Heart left ventricle (tissue), 16 donors: ENCODE data around the gene TEF. TPM values are rescaled to one million over a fixed set of nuclear protein-coding genes. Genes with fewer than 3 reads are reported as not detected.
"Not testable (repeated sequence)": the region's sequence is repeated elsewhere in the genome, so short reads cannot be mapped to it uniquely, and the experiment has no call there.

Source experiments
- ATAC-seq, 4 donors: fragments of 200-7000 bp; cut with Tn5 transposase; one replicate each; pipeline ENCODE4 v1.9.1; 2020 to 2022; ENCODE audit warnings: moderate library complexity in 4 of 4, mild to moderate bottlenecking in 3 of 4, moderate number of reproducible peaks in 1 of 4
- DNase-seq, 5 donors: peaks; one replicate each; pipeline ENCODE4 v3.0.0-alpha.2; 2020
- H3K27ac ChIP-seq, 12 donors: fragments of 200-600 bp; sonication (generic) in 4 of 12; one replicate each; pipeline versions ENCODE4 v1.5.0 to v1.8.0; 2016 to 2022; ENCODE audit warnings: mild to moderate bottlenecking in 2 of 12
- H3K27me3 ChIP-seq, 9 donors: fragments of 200-600 bp; sonication (generic) in 2 of 9; one replicate each; pipeline versions ENCODE4 v1.5.1 to v1.8.0; 2016 to 2022; ENCODE audit warnings: mild to moderate bottlenecking in 3 of 9
- H3K36me3 ChIP-seq, 9 donors: fragments of 200-600 bp; sonication (generic) in 2 of 9; one replicate each; pipeline versions ENCODE4 v1.5.0 to v1.8.0; 2018 to 2022; ENCODE audit warnings: mild to moderate bottlenecking in 2 of 9
- H3K4me1 ChIP-seq, 12 donors: fragments of 200-600 bp; sonication (generic) in 4 of 12; one replicate each; pipeline versions ENCODE4 v1.5.0 to v1.8.0; 2016 to 2022; ENCODE audit warnings: mild to moderate bottlenecking in 3 of 12
- H3K4me3 ChIP-seq, 12 donors: fragments of 200-600 bp; sonication (generic) in 4 of 12; one replicate each; pipeline versions ENCODE4 v1.5.0 to v1.8.0; 2017 to 2022; ENCODE audit warnings: mild to moderate bottlenecking in 9 of 12, moderate library complexity in 4 of 12
- H3K9me3 ChIP-seq, 12 donors: fragments of 200-600 bp; sonication (generic) in 4 of 12; one replicate each; pipeline versions ENCODE4 v1.5.0 to v1.8.0; 2016 to 2022; ENCODE audit warnings: mild to moderate bottlenecking in 1 of 12
- POLR2A ChIP-seq, 2 donors: fragments of 450-650 bp; IDR thresholded peaks; one replicate each; pipeline ENCODE4 v1.6.1; 2017; ENCODE audit warnings: antibody characterized with exemption in 2 of 2, mild to moderate bottlenecking in 2 of 2, moderate library complexity in 2 of 2
- WGBS, 4 donors: extraction: QIAGEN DNeasy Blood & Tissue Kit in 2 of 4; methylation state at CpG; one replicate each; pipeline versions ENCODE4 v1.1.5 to v1.1.7; 2013 to 2018; 5-methylcytosine and 5-hydroxymethylcytosine counted together
- intact Hi-C, 10 donors: fragments of 100-400 bp; cut with DNase I; formaldehyde crosslinking; loops; one replicate each; pipeline versions ENCODE4 v1.11.1 to v1.14.2; 2022
- polyA plus RNA-seq, 2 donors: library from polyadenylated mRNA; stranded (reverse); fragments of 200-250 nt; gene quantifications; one replicate each; pipeline ENCODE4 v1.2.3, GENCODE V29; 2013
- total RNA-seq, 9 donors: library from RNA; depleted of rRNA in 2 of 9; stranded (reverse); fragments of >200 nt in 2 of 9; fragmentation: NEBNext Ultra II Directional in 3 of 9; extraction: Animal tissue kit (Norgen Biotek cat#: 25700) in 3 of 9; gene quantifications; one replicate each; pipeline versions ENCODE4 v1.1.0 to v1.2.4, GENCODE V29; 2016 to 2023
- TF ChIP-seq, protein P1 (sequence below), 12 donors: fragments of 200-600 bp; sonication (generic) in 4 of 12; IDR thresholded peaks; one replicate each; pipeline versions ENCODE4 v1.5.0 to v1.8.0; 2018 to 2022; ENCODE audit warnings: antibody characterized with exemption in 12 of 12, mild to moderate bottlenecking in 5 of 12
- donor health status: ischemic (EF 13 %, LVEDD 7.1; RV severe dilation, severe dysfunction).
- donor health status: healthy with polysubstance abuse.
- donor health status: DM: no; HTN: yes; CAD: no.
- donor health status: DM: no; HTN: no; CAD: no.
- donor health status: ischemic (EF 25% LVEDD 6.9; RV normal size, moderate dysfunction).
- donor health status: ischemic (EF 25% LVEDD 5.7; RV mildly dilated, moderate dysfunction).
- donor health status: healthy.
- donor health status: DM: yes; HTN: yes; CAD: no.
- donor health status: ischemic (EF 35%, LVEDD 5.7; RV mildly dilated, moderate dysfunction).
- donor health status: nonischemic (EF 11% LVEDD 7.7; RV severe dilation, severe dysfunction).
- donor health status: DM: yes; HTN: yes; CAD: no.
- donor health status: PGD.
- donor health status: ischemic (EF 29% LVEDD 5.4; RV normal size, mild dysfunction).
- donor health status: nonischemic (EF 23%, LVEDD 6.1; RV moderate dilation, normal function).

The TEF gene
- total and polyA plus RNA-seq, 11 donors, result 7.2 to 35.3 (median 17.9) TPM

DNA sequence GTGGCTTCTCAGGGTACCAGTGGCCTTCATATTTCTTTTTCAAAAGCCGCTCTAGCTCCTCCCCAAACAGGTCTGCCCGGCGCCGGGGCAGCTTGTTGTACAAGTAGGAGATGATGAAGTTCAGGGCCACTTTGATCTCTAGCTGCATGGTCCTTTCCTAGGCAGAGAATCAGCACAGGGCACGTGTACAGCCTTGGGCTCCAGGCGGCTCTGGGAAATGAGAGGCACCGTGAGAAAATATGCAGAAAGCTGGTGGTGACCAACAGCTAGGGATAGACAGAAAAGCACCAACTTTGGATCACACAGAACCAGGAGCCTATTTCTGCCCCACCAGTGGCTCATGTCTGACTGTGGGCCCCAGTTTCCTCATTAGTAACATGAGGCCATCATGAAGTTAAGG lies 55.5 kb downstream of the TEF start:
- no peaks in the 10 kb centered on the region for H3K9me3 ChIP-seq
- 73 to 90% (median 87%) methylated on average over 7 of the region's 7 CpGs for WGBS, 4 donors
- no peak overlapping the region for H3K4me3 ChIP-seq
- H3K4me1 ChIP-seq, result peaks cover 11 to 93% (median 60%) of the 10 kb centered on the region in 12 donors
- no peak for TF ChIP-seq POLR2A (IDR thresholded peaks at IDR 0.05)
- TF ChIP-seq, protein P1, sequence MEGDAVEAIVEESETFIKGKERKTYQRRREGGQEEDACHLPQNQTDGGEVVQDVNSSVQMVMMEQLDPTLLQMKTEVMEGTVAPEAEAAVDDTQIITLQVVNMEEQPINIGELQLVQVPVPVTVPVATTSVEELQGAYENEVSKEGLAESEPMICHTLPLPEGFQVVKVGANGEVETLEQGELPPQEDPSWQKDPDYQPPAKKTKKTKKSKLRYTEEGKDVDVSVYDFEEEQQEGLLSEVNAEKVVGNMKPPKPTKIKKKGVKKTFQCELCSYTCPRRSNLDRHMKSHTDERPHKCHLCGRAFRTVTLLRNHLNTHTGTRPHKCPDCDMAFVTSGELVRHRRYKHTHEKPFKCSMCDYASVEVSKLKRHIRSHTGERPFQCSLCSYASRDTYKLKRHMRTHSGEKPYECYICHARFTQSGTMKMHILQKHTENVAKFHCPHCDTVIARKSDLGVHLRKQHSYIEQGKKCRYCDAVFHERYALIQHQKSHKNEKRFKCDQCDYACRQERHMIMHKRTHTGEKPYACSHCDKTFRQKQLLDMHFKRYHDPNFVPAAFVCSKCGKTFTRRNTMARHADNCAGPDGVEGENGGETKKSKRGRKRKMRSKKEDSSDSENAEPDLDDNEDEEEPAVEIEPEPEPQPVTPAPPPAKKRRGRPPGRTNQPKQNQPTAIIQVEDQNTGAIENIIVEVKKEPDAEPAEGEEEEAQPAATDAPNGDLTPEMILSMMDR (IDR thresholded peaks at IDR 0.05), result no peak
- H3K36me3 ChIP-seq, result peaks cover 5 to 97% (median 69%) of the 10 kb centered on the region in 9 donors
- no peak for DNase-seq
- intact Hi-C loops, result no loop called here
- no peak for ATAC-seq
- H3K27ac ChIP-seq, result peak overlapping the region in 3 of 12 donors; percentile 50 to 67 (median 67)
- no peaks in the 10 kb centered on the region for H3K27me3 ChIP-seq

DNA sequence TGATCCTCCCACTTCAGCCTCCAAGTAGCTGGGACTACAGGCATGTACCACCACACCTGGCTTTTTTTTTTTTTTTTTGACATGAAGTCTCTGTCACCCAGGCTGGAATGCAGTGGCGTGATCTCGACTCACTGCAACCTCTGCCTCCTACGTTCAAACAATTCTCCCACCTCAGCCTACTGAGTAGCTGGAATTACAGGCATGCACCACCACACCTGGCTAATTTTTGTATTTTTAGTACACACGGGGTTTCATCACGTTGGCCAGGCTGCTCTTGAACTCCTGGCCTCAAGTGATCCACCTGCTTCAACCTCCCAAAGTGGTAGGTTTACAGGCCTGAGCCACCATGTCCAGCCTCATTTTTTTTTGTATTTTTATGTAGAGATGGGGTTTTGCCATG lies 58.8 kb downstream of the TEF start:
- H3K9me3 ChIP-seq, ATAC-seq, intact Hi-C loops, DNase-seq, H3K4me3 ChIP-seq, H3K27me3 ChIP-seq: not testable (repeated sequence)
- Histone ChIP-seq H3K36me3 (peaks cover 5 to 75% (median 51%) of the 10 kb centered on the region in 9 donors), H3K4me1 (peaks cover 13 to 83% (median 59%) of the 10 kb centered on the region in 12 donors), H3K27ac (peak overlapping the region in 4 of 12 donors; percentile 33 to 100 (median 62))
- 60 to 73% (median 63%) methylated on average over 5 of the region's 5 CpGs for WGBS, 4 donors

DNA sequence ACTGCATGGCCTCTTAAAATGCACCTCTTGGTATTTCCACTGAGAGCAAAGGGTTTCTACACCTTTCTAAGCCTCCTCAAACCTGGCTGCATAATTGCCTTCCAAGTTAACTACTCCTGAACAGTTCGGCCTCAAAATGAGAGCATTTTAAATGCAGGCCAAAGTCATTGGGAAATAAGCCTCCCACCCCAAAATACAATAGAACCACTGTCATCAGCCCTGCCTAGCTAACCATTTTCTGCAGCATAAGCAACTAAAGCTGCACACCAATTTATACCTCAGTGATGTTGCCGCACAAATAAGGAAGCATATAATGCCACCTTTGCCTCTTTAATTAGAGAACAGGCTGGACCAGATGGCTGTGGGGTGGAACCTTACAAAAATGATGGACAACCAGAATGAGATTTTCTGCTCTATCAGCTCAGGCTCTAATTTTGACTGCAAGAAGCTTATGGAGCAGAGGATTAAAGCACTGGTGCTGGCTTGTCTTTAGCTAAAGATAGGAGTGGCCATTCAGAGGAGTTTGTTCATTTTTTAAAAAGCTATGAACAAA lies 60.6 kb downstream of the TEF start:
- H3K27ac ChIP-seq, result peak overlapping the region in 5 of 12 donors; percentile 13 to 100 (median 100)
- H3K36me3 ChIP-seq, result peaks cover 0 to 57% (median 33%) of the 10 kb centered on the region in 9 donors
- H3K4me3 ChIP-seq, result peak overlapping the region in 1 of 12 donors; percentile 15
- no peaks in the 10 kb centered on the region for H3K27me3 ChIP-seq
- 49 to 71% (median 62%) methylated on average over 2 of the region's 2 CpGs for WGBS, 4 donors
- ATAC-seq (no peak), DNase-seq (no peak)
- H3K4me1 ChIP-seq, result peaks cover 6 to 65% (median 49%) of the 10 kb centered on the region in 12 donors
- no peaks in the 10 kb centered on the region for H3K9me3 ChIP-seq
- intact Hi-C loops, result loop anchor here in 1 of 10 donors (2.0 kb wide), 1 partner anchor 24 kb away; no protein-coding TSS in a partner anchor
- TF ChIP-seq, protein P1 (IDR thresholded peaks at IDR 0.05), result no peak
- no peak for TF ChIP-seq POLR2A (IDR thresholded peaks at IDR 0.05)

DNA sequence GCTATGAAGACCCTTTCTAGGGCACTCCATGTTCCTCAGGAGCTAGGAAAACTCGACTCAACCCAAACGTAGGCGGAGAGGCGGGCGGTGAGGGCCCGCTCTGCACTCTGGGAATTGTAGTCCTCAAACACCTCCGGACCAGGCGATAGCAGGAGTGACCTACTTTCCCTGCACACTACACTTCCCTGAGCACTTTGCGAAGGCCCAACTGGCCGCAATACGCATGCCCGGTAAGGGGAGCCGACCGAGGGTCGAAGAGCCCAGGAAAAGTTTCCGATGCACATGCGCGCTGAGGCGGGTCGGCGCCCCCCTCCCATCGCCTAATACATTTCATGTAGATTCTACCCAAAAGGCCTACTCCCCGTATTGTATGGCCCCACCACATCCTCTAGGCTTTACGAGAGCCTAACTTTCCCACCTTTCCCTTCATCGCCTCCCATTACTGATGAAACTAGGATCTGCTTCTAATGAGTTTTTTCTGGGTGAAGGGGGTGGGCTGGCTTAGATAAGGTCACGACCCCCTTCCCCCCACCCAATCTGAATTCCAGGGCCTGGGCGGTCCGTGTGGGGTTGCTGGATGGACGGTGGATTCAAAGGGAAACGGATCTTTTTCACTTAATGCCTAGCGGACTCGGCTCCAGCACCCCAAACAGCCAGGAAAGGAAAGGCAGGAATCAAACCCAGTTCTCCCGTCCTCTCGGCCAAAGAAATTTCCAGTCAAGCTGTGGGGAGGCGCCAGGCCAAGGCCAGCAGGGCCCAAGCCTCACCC lies 62.8 kb downstream of the TEF start:
- 0 to 1% (median 0%) methylated on average over 26 to 35 of the region's 35 CpGs for WGBS, 4 donors
- peak in 1 of 2 donors; percentile 53 for TF ChIP-seq POLR2A (IDR thresholded peaks at IDR 0.05)
- TF ChIP-seq, protein P1 (IDR thresholded peaks at IDR 0.05), result no peak
- peak overlapping the region; percentile 76 to 98 (median 94) for H3K4me3 ChIP-seq
- H3K27ac ChIP-seq, result peak overlapping the region; percentile 94 to 100 (median 99)
- DNase-seq (peak; percentile 92 to 95 (median 93)), ATAC-seq (peak; percentile 53 to 68 (median 64))
- peaks cover 9 to 56% (median 46%) of the 10 kb centered on the region in 12 donors for H3K4me1 ChIP-seq
- intact Hi-C loops, result no loop called here
- no peaks in the 10 kb centered on the region for H3K27me3 ChIP-seq
- peaks cover 0 to 42% (median 26%) of the 10 kb centered on the region in 9 donors for H3K36me3 ChIP-seq
- no peaks in the 10 kb centered on the region for H3K9me3 ChIP-seq
